ENCODE measurements around the gene HRH4.

DNA sequence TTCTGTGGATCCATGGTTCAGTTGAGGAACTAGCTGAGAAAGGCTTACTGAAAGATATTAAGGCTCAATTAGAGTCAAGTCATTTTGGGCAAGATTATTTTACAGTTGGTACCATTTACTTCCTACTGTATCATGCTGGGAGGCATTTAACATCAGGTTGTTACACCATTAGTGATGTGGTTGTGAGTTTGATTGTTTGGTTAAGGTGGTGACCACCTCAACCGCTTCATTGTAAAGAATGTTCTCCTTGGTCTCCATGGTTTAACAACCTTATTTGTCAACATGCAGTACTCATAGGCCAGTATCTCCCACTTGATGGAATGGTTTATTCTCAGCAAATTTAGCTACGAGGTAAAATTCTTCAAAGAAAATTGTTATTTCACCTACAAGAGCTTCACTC lies 34.1 kb downstream of the HRH4 start:
- TF ChIP-seq CTCF (IDR thresholded peaks at IDR 0.05; ENCODE audit: low read length) (no peak), EZH2 (optimal IDR thresholded peaks at IDR 0.05; ENCODE audit: low read depth, low read length) (no peak), EZH2phosphoT487 (IDR thresholded peaks at IDR 0.05; ENCODE audit: low read length) (no peak)

Measured in MM.1S (cell line).